Activated naive CD4-positive, alpha-beta T cell treated with anti-CD3 and anti-CD28 coated beads for 36 hours (primary cell): ENCODE data around the gene SYS1. TPM values are rescaled to one million over a fixed set of nuclear protein-coding genes. Genes with fewer than 3 reads are reported as not detected.
"Not testable (repeated sequence)": the region's sequence is repeated elsewhere in the genome, so short reads cannot be mapped to it uniquely, and the experiment has no call there.

Experiments used
- CTCF ChIA-PET: fragments of 350-600 bp; sonication (Branson Sonifier 250); formaldehyde crosslinking; loops from one replicate; lab custom pipeline; 2021; ENCODE audit warnings: antibody characterized with exemption; lab: Charles Lee
- DNase-seq: peaks from one replicate; pipeline ENCODE4 v3.0.0-alpha.2; 2020
- H3K27ac Mint-ChIP-seq: one replicate; pipeline ENCODE4 v1.8.0; 2021; ENCODE audit warnings: mild to moderate bottlenecking, mixed read lengths
- H3K27me3 Mint-ChIP-seq: one replicate; pipeline ENCODE4 v1.8.0; 2021; ENCODE audit warnings: low read depth, mixed read lengths
- H3K36me3 Mint-ChIP-seq: one replicate; pipeline ENCODE4 v1.8.0; 2021; ENCODE audit warnings: low read depth, mixed read lengths
- H3K4me1 Mint-ChIP-seq: one replicate; pipeline ENCODE4 v1.8.0; 2021; ENCODE audit warnings: low read depth, mixed read lengths
- H3K4me3 Mint-ChIP-seq: one replicate; pipeline ENCODE4 v1.8.0; 2021; ENCODE audit warnings: mild to moderate bottlenecking, moderate library complexity, mixed read lengths
- H3K9me3 Mint-ChIP-seq: one replicate; pipeline ENCODE4 v1.8.0; 2021; ENCODE audit warnings: mixed read lengths
- intact Hi-C: fragments of 100-400 bp; cut with micrococcal nuclease; formaldehyde crosslinking; loops from one replicate; pipeline ENCODE4 v1.15.1; 2023
- total RNA-seq, 2 experiments: library from RNA; stranded (reverse); gene quantifications; one replicate each; pipeline ENCODE4 v1.2.3, GENCODE V29; 2021

Gene SYS1
- total RNA-seq, 2 experiments from 2014 or later, result 24.0 to 26.0 TPM

GRCh38 chr20:45347936-45348778 is 14.8 kb upstream of the SYS1 start, which contains the start of gene SDC4:
TSS of gene SDC4 (minus strand) at chr20:45348424. CDS start at chr20:45348384, 40 bp downstream.
- H3K4me1 Mint-ChIP-seq, result peaks cover 38% of the 10 kb centered on the region
- peak; percentile 68 for DNase-seq
- intact Hi-C loops, result loop anchor here (1.0 kb wide), 2 partner anchors 15 to 405 kb away; partner anchors contain the start of gene SYS1
- peak within 1 kb of the TSS; percentile 80 for H3K4me3 Mint-ChIP-seq
- no peaks in the 10 kb centered on the region for H3K27me3 Mint-ChIP-seq
- H3K36me3 Mint-ChIP-seq, result peaks cover 5% of the 10 kb centered on the region
- H3K27ac Mint-ChIP-seq, result peak within 1 kb of the TSS; percentile 77
- CTCF ChIA-PET, result interaction anchor here (1.2 to 3.2 kb wide), 7 partner anchors 19 to 423 kb away, joined by 3 to 20 read pairs (median 4); no protein-coding TSS in a partner anchor
- H3K9me3 Mint-ChIP-seq, result no peaks in the 10 kb centered on the region

GRCh38 chr20:45350217-45350616 is 12.7 kb upstream of the SYS1 start:
- no peaks in the 10 kb centered on the region for H3K9me3 Mint-ChIP-seq
- no peak for DNase-seq
- no peak overlapping the region for H3K4me3 Mint-ChIP-seq
- intact Hi-C loops, result no loop called here
- peaks cover 48% of the 10 kb centered on the region for H3K4me1 Mint-ChIP-seq
- no peaks in the 10 kb centered on the region for H3K27me3 Mint-ChIP-seq
- peaks cover 5% of the 10 kb centered on the region for H3K36me3 Mint-ChIP-seq
- H3K27ac Mint-ChIP-seq, result no peak overlapping the region
- CTCF ChIA-PET, result interaction anchor here (1.2 to 1.5 kb wide), 2 partner anchors 13 to 18 kb away, joined by 3 read pairs; partner anchors contain the start of gene SYS1

- intact Hi-C loops, H3K4me3 Mint-ChIP-seq, H3K36me3 Mint-ChIP-seq, H3K27me3 Mint-ChIP-seq, H3K27ac Mint-ChIP-seq, H3K9me3 Mint-ChIP-seq, DNase-seq: not testable (repeated sequence)
- CTCF ChIA-PET, result interaction anchor here (0.6 to 2.1 kb wide), 4 partner anchors 10 to 23 kb away, joined by 3 to 5 read pairs (median 3); partner anchors contain the start of gene SYS1
- H3K4me1 Mint-ChIP-seq, result peaks cover 49% of the 10 kb centered on the region
Measured at GRCh38 chr20:45350795-45351194, 12.2 kb upstream of the SYS1 start.

GRCh38 chr20:45352729-45353128 is 10.2 kb upstream of the SYS1 start:
- no peaks in the 10 kb centered on the region for H3K9me3 Mint-ChIP-seq
- H3K4me3 Mint-ChIP-seq, result no peak overlapping the region
- CTCF ChIA-PET, result interaction anchor here (0.7 to 3.5 kb wide), 7 partner anchors 8 to 84 kb away, joined by 3 to 20 read pairs (median 5); no protein-coding TSS in a partner anchor
- H3K27me3 Mint-ChIP-seq, result no peaks in the 10 kb centered on the region
- H3K27ac Mint-ChIP-seq, result no peak overlapping the region
- no peaks in the 10 kb centered on the region for H3K36me3 Mint-ChIP-seq
- intact Hi-C loops, result no loop called here
- peaks cover 42% of the 10 kb centered on the region for H3K4me1 Mint-ChIP-seq
- no peak for DNase-seq

GRCh38 chr20:45353746-45354145 is 9.2 kb upstream of the SYS1 start:
- DNase-seq, result no peak
- H3K27ac Mint-ChIP-seq, result no peak overlapping the region
- H3K4me1 Mint-ChIP-seq, result peaks cover 47% of the 10 kb centered on the region
- intact Hi-C loops, result loop anchor here (2.0 kb wide), 1 partner anchor 35 kb away; no protein-coding TSS in a partner anchor
- no peak overlapping the region for H3K4me3 Mint-ChIP-seq
- H3K36me3 Mint-ChIP-seq, result no peaks in the 10 kb centered on the region
- no peaks in the 10 kb centered on the region for H3K9me3 Mint-ChIP-seq
- CTCF ChIA-PET, result interaction anchor here (1.2 to 3.5 kb wide), 5 partner anchors 9 to 61 kb away, joined by 3 to 20 read pairs (median 4); partner anchors contain the start of gene SYS1
- no peaks in the 10 kb centered on the region for H3K27me3 Mint-ChIP-seq

GRCh38 chr20:45354423-45355208 is 8.3 kb upstream of the SYS1 start:
- Mint-ChIP-seq H3K36me3 (no peaks in the 10 kb centered on the region), H3K4me3 (no peak overlapping the region), H3K4me1 (peaks cover 47% of the 10 kb centered on the region), H3K27ac (peak overlapping the region; percentile 91), H3K9me3 (no peaks in the 10 kb centered on the region), H3K27me3 (no peaks in the 10 kb centered on the region)
- DNase-seq, result no peak
- intact Hi-C loops, result loop anchor here (1.0 to 2.0 kb wide), 3 partner anchors 8 to 36 kb away; partner anchors contain the start of gene SYS1
- CTCF ChIA-PET, result interaction anchor here (0.5 to 3.5 kb wide), 9 partner anchors 8 to 417 kb away, joined by 3 to 20 read pairs (median 4); partner anchors contain the start of gene SYS1

- intact Hi-C loops, result loop anchor here (1.0 to 2.0 kb wide), 3 partner anchors 8 to 37 kb away; partner anchors contain the start of gene SYS1
- Mint-ChIP-seq H3K27ac (peak overlapping the region; percentile 91), H3K27me3 (no peaks in the 10 kb centered on the region), H3K4me1 (peaks cover 45% of the 10 kb centered on the region), H3K9me3 (no peaks in the 10 kb centered on the region), H3K4me3 (peak overlapping the region; percentile 28), H3K36me3 (no peaks in the 10 kb centered on the region)
- CTCF ChIA-PET, result interaction anchor here (0.5 to 3.5 kb wide), 8 partner anchors 18 to 417 kb away, joined by 3 to 20 read pairs (median 5); no protein-coding TSS in a partner anchor
- DNase-seq, result peak; percentile 56
Measured at GRCh38 chr20:45355209-45356084, 7.5 kb upstream of the SYS1 start.

- no peaks in the 10 kb centered on the region for H3K27me3 Mint-ChIP-seq
- no peak overlapping the region for H3K4me3 Mint-ChIP-seq
- peaks cover 54% of the 10 kb centered on the region for H3K4me1 Mint-ChIP-seq
- H3K9me3 Mint-ChIP-seq, result no peaks in the 10 kb centered on the region
- intact Hi-C loops, result no loop called here
- no peaks in the 10 kb centered on the region for H3K36me3 Mint-ChIP-seq
- no peak for DNase-seq
- CTCF ChIA-PET, result interaction anchor here (1.0 to 9.8 kb wide), 5 partner anchors 14 to 95 kb away, joined by 4 to 118 read pairs (median 35); no protein-coding TSS in a partner anchor
- H3K27ac Mint-ChIP-seq, result no peak overlapping the region
Measured at GRCh38 chr20:45358282-45359068, 4.5 kb upstream of the SYS1 start.

- H3K27ac Mint-ChIP-seq, result no peak overlapping the region
- no peaks in the 10 kb centered on the region for H3K36me3 Mint-ChIP-seq
- CTCF ChIA-PET, result interaction anchor here (3.2 to 9.8 kb wide), 3 partner anchors 14 to 78 kb away, joined by 35 to 118 read pairs (median 38); no protein-coding TSS in a partner anchor
- no peak overlapping the region for H3K4me3 Mint-ChIP-seq
- H3K27me3 Mint-ChIP-seq, result no peaks in the 10 kb centered on the region
- H3K4me1 Mint-ChIP-seq, result peaks cover 53% of the 10 kb centered on the region
- H3K9me3 Mint-ChIP-seq, result no peaks in the 10 kb centered on the region
- DNase-seq, result no peak
- intact Hi-C loops, result no loop called here
Measured at GRCh38 chr20:45359069-45359405, 3.9 kb upstream of the SYS1 start.

GRCh38 chr20:45359406-45360148 is 3.4 kb upstream of the SYS1 start:
- Mint-ChIP-seq H3K27me3 (no peaks in the 10 kb centered on the region), H3K9me3 (no peaks in the 10 kb centered on the region), H3K36me3 (no peaks in the 10 kb centered on the region), H3K4me3 (no peak overlapping the region), H3K27ac (no peak overlapping the region), H3K4me1 (peaks cover 51% of the 10 kb centered on the region)
- intact Hi-C loops, result loop anchor here (5.0 kb wide), 1 partner anchor 392 kb away; the partner anchor contains the start of gene STK4
- CTCF ChIA-PET, result interaction anchor here (0.8 to 9.8 kb wide), 5 partner anchors 13 to 90 kb away, joined by 3 to 118 read pairs (median 35); no protein-coding TSS in a partner anchor
- DNase-seq, result no peak
